T1000 (cell line): ENCODE results near the gene ANO2.

Source experiments
- DNase-seq: peaks from one replicate; lab custom pipeline; 2025; ENCODE audit warnings: mixed read lengths; lab: John Stamatoyannopoulos, UW

ANO2 gene

GRCh38 chr12:5777451-5777850 lies 167.6 kb downstream of the ANO2 start:
- no peak for DNase-seq

DNA sequence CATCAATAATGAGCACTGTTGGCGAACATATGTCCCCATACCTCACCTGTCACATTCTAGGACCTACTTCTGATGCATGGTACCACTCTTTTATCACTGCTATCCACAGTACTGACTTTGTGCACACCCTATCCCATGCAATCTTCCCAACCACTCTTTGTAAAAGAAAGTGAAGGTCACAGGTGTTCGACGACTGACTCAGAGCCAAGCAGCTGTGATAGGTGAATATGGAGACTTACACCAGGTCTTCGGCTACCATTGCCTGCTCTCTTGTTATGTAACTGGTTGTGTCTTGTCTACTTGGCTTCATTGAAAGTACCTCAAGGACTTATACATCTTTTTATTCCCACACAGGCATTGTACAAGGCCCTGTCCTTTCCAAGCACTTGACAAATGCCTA lies 169.0 kb downstream of the ANO2 start:
- DNase-seq = no peak

DNA sequence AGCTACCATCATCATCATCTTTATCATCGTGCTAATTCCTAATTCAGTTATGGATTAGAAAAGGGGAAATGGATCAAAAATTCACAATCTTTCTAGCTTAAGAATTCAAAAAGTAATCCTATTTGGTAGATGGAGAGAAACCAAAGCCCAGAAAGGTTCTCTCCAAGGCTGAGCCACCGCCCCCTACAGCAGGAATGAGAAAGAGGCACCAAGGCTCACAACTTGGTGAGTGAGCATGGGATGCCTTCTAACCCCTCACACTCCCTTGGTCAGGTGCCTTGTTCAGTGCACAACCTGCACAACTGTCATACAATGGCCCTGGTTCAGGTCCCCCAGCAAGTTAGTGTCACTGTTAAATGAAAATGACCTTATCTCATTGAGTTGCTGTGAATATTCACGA lies 171.5 kb downstream of the ANO2 start:
- no peak for DNase-seq

- no peak for DNase-seq
These were observed 173.3 kb downstream of the ANO2 start for GRCh38 chr12:5771756-5772155.

DNA sequence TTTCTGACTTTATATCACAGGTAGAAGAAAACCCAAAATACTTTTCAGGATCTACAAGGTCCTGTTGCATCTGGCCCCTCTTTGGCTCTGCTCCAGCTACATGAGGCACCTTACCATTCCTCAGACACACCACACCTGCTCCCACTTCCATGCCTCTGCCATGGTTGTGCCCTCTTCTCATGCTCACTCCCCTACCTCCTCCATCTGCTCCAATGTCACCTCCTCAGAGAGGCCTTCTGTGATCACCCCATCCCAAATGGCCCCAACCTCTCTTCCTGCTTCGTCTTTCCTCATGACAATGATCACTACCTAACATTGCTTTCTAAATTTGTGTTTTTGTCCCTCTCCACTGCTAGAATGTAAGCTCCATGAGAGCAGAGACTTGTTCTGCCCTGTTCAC lies 174.3 kb downstream of the ANO2 start:
- no peak for DNase-seq

- no peak for DNase-seq
These were observed 176.4 kb downstream of the ANO2 start for GRCh38 chr12:5768581-5769196.

DNA sequence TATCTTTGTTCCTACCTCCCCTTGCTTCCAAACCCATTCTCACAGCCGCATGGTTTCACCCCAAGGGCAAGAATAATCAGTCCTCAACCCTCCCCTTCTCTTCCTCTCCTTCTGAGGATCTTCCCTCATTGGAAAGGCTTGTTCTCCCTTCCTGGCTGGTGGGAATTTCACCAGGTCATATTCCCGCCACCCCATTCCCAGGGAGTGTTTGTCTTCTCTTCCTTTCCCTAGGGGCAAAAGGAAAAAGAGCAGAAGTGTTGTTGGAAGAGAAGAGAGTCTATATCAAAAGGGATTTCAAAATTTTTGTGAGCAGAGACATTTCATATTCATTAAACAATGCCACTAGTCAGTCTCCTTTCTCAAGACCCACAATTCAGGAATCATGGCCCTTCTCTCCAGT lies 176.9 kb downstream of the ANO2 start:
- no peak for DNase-seq

DNA sequence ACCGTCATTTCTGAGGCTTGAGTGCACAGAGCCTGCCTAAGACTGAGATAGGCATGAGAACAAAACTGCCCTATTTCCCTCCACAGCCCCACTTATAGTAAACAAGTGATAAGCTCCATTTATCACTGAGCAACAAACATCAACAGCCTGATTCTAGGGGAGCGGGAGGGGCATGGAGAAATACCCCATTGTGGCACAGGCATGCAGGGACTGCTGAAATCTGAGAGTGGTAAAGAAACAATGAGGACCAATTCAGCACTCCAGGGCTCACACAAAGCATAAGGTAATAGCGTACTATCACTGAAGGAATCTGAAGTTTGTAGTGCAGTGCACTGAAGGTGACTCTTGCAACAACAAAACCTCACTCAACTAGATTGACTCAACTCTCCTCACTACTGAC lies 186.7 kb downstream of the ANO2 start:
- no peak for DNase-seq

GRCh38 chr12:5756338-5756842 lies 188.7 kb downstream of the ANO2 start:
- DNase-seq = no peak

DNA sequence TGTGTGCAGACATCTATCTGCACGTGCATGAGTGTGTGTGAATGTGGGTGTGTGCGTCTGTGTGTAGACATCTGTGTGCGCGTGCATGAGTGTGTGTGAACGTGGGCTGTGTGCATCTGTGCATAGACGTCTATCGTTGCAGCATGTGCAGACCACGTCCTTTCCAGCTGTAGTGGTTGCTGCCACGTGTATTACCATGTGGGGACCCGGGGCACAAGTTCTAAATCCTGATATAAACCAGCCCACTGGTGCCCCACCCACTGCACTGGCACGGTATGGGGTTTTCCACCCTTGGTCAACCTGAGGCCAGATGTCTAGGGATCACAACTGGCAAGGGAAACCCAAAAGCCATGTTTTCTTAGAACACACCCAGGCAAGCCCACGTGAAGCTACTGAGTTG lies 197.0 kb downstream of the ANO2 start:
- DNase-seq = no peak

DNA sequence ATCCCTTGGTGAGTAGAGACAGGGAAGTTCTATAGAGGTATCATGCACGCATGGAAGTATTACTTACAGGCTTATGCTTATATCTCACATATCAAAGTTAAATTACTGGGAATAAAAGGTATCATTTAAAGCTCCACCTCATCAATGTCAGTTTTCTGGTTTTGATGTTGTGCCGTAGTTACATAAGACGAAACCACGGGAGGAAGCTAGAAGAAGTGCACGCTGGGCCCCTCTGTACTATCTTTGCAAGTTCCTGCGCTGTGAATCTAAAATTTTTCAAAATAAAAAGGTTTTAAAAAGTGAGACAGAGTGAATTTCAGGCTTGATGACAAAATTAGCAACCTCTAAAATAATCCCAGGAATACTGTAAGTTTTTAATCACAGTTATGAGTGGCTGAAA lies 198.1 kb downstream of the ANO2 start:
- no peak for DNase-seq

- DNase-seq = no peak
These were observed 198.8 kb downstream of the ANO2 start for GRCh38 chr12:5746036-5746908.

DNA sequence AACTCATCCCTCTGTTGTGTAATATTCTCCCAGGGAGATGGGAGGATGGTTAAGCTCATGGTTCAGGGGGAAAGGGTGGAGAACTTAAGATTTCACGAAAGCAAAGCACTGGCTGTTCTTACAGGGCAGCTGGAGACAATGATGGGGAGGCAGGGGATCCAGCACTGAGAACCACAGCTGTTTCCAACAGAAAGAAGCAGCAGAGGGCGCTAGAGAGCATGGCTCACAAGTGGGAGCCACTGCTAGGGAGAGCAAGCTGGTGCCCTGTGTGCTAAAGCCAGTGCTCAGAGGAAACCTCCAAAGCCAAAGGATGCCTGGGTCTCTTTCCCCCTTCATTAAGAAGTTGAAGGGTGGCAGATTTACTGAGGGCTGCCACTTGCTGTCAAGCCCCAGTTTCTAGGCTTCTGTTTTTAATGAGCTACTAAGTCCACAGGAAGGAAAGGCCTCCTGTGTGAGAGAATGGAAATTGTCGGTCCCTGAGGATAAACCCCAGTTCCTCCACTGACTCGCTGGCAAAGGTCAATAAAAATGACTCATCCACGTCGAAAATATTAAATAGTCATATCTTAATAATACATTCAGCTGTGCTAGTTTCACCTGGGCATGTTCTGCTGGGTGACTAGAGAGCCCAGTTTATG lies 199.7 kb downstream of the ANO2 start:
- no peak for DNase-seq

GRCh38 chr12:5742258-5742657 lies 202.8 kb downstream of the ANO2 start:
- DNase-seq = no peak

DNA sequence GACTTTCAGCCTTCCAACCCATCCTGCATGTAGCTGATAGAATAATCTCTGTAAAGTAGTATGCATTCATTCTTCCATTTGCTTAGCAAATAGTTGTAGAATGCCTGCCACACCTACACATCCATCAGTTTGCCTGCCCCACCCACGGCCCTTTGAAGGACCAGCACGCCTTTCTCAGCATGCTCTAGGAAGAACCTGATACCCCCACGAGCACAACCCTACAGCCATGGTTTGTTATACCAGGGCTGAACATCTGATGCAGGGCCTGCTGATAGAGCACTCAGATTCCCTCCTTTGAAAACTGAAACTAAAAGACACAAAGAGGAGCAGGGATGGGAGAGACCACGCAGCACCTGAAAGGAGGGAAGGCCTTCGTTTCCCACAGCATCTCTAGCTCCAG lies 205.1 kb downstream of the ANO2 start:
- no peak for DNase-seq

DNA sequence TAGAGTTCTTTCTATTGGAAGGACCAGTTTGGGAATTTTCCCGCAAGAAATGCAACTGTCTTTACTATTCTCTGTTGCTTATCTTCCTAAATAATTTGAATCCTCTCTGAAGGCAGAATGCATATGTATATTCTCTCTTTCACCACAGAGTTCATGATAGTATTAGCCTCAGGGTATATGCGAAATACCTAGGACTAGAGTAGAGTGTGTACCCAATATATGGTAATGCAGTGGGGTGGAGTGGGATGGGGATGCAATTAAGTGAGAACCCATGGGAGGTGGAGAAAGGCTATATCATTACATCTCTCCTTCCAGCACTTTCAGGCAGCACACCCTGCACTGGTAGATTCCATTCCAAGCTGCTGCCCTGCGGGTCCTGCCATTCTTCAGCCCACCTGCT lies 207.3 kb downstream of the ANO2 start:
- no peak for DNase-seq

- no peak for DNase-seq
These were observed 208.5 kb downstream of the ANO2 start for GRCh38 chr12:5736527-5736926.

GRCh38 chr12:5736016-5736415 lies 209.0 kb downstream of the ANO2 start:
- no peak for DNase-seq

- DNase-seq = no peak
These were observed 211.1 kb downstream of the ANO2 start for GRCh38 chr12:5733916-5734315.

- no peak for DNase-seq
These were observed 211.8 kb downstream of the ANO2 start for GRCh38 chr12:5733136-5733755.

- DNase-seq = no peak
These were observed 214.1 kb downstream of the ANO2 start for GRCh38 chr12:5730962-5731361.

DNA sequence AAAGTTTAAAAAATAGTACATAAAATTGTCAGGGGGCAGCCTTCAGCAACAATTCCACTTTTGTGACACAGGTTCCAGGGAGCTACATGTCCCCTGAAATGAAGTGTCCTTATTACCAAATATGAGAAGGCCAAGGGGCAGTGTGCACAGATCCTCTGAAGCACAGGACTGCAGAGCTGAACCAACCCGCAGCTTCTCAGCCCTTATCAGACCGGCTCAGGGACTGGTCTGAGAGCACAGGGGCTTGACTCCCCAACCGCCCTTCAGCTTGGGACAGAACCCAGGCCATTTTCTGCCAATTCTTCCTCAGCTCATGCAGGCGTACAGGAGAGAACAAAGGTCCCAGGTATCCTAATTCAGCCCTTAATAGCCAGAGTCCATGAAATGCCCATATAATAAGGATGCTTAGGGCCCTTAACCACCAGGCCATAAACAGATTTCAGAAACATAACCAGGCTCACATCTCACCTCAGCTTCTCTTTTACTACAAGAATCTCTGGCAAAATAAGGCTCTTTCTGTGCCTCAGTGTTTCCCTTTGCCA lies 221.3 kb downstream of the ANO2 start:
- DNase-seq = no peak
